Adrenal gland (tissue), 5 donors: ENCODE measurements around the gene RAB40C.

Experiments
- POLR2A ChIP-seq, 2 donors: fragments of 450-650 bp; IDR thresholded peaks; one replicate each; pipeline ENCODE4 v1.6.1; 2017; ENCODE audit warnings: antibody characterized with exemption in 2 of 2, mild to moderate bottlenecking in 2 of 2, moderate library complexity in 1 of 2
- TF ChIP-seq, protein P1 (sequence below), 6 experiments: fragments of 450-650 bp in 4 of 6; fragments of 200-600 bp in 2 of 6; sonication (generic) in 1 of 6; IDR thresholded peaks; 1 replicate in 5 of 6; 2 replicates in 1 of 6; pipeline versions ENCODE4 v1.5.1 to v1.8.0; 2016 to 2021; ENCODE audit warnings: antibody characterized with exemption in 6 of 6, mild to moderate bottlenecking in 2 of 6, moderate library complexity in 1 of 6
- donor health status: DM: no; HTN: no; CAD: no.

DNA sequence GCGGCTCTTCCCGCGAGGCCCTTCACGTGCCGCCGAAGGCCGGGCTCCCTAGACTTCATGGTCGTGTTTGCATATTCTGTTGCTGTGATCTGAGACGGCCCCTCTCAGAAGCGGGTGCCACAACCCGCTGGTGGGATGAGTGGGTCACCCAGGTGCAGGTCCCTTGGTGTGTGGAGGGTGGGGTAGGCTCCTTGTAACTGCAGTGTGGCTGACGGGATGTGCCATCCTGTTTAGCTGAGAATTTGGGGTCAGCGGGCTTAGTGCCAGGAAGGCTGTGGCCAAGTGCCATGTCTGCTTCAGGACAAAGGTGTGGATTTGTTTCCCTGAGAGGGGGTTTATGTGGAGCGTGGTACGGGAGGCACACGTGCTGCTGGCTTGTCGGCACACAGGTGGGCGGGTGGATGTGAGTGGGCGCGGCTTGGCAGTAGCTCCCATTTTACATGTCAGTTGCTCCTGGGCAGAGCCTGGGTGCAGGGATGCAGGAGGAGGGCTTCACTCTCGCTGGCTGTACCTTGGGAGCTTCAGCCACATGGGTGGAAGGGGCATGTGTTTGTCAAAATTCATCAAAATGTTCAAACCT is 31.8 kb downstream of the RAB40C start:
- TF ChIP-seq POLR2A (IDR thresholded peaks at IDR 0.05), result no peak
- TF ChIP-seq, protein P1, sequence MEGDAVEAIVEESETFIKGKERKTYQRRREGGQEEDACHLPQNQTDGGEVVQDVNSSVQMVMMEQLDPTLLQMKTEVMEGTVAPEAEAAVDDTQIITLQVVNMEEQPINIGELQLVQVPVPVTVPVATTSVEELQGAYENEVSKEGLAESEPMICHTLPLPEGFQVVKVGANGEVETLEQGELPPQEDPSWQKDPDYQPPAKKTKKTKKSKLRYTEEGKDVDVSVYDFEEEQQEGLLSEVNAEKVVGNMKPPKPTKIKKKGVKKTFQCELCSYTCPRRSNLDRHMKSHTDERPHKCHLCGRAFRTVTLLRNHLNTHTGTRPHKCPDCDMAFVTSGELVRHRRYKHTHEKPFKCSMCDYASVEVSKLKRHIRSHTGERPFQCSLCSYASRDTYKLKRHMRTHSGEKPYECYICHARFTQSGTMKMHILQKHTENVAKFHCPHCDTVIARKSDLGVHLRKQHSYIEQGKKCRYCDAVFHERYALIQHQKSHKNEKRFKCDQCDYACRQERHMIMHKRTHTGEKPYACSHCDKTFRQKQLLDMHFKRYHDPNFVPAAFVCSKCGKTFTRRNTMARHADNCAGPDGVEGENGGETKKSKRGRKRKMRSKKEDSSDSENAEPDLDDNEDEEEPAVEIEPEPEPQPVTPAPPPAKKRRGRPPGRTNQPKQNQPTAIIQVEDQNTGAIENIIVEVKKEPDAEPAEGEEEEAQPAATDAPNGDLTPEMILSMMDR (IDR thresholded peaks at IDR 0.05), result no peak
